ENCODE results near the gene C9orf152. TPM values are rescaled to one million over a fixed set of nuclear protein-coding genes. Genes with fewer than 3 reads are reported as not detected.
"Not testable (repeated sequence)": the region's sequence is repeated elsewhere in the genome, so short reads cannot be mapped to it uniquely, and the experiment has no call there.

The C9orf152 gene
- total RNA-seq, 2 donors from 2014 or later: 72.6 to 80.1 TPM

DNA sequence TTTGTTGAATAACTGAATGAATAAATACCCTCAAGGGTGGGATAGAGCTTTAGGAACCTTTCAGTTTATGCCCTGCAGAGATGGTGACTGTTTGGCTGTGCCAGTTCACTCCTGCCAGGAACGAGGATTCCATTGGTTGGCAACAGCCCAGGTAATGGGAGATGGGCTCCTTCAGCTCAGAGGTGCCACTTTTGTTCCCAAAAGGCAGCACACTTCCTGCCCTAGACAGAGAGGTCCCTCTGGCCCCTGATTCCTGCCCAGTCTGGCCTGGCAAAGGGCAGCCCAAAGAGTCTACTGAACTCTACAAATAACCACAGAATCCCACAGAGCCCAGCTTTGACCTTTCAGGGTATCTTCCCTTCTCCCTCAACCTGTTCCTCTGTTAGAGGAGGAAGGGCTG, 1.6 kb downstream of the C9orf152 start:
- H3K27ac ChIP-seq: peak overlapping the region; percentile 86
- H3K4me3 ChIP-seq: peak overlapping the region; percentile 40
- TF ChIP-seq, protein P1, sequence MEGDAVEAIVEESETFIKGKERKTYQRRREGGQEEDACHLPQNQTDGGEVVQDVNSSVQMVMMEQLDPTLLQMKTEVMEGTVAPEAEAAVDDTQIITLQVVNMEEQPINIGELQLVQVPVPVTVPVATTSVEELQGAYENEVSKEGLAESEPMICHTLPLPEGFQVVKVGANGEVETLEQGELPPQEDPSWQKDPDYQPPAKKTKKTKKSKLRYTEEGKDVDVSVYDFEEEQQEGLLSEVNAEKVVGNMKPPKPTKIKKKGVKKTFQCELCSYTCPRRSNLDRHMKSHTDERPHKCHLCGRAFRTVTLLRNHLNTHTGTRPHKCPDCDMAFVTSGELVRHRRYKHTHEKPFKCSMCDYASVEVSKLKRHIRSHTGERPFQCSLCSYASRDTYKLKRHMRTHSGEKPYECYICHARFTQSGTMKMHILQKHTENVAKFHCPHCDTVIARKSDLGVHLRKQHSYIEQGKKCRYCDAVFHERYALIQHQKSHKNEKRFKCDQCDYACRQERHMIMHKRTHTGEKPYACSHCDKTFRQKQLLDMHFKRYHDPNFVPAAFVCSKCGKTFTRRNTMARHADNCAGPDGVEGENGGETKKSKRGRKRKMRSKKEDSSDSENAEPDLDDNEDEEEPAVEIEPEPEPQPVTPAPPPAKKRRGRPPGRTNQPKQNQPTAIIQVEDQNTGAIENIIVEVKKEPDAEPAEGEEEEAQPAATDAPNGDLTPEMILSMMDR (IDR thresholded peaks at IDR 0.05): no peak
- H3K9ac ChIP-seq (ENCODE audit: low read depth in 2 of 2, low read length in 2 of 2): peak overlapping the region; percentile 68 to 80
- no peaks in the 10 kb centered on the region for H3K9me3 ChIP-seq
- intact Hi-C loops (cut with DNase I): no loop called here
- no peaks in the 10 kb centered on the region for H3K4me1 ChIP-seq
- DNase-seq: peak; percentile 87
- H3K36me3 ChIP-seq: no peaks in the 10 kb centered on the region
- no peaks in the 10 kb centered on the region for H3K27me3 ChIP-seq

DNA sequence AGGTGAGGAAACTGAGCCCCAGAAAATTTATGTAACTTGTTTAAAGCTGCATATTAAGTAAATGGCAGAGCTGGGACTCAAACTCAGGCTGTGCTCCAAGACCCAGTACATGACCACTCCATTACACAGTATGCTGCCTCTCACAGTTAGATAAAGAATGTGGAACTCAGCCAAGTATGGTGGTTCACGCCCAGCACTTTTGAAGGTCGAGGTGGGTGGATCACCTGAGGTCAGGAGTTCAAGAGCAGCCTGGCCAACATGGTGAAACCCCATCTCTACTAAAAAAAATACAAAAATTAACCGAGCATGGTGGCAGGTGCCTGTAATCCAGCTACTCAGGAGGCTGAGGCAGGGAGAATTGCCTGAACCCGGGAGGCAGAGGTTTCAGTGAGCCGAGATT, 2.3 kb downstream of the C9orf152 start:
- H3K27ac ChIP-seq: peak overlapping the region; percentile 86

DNA sequence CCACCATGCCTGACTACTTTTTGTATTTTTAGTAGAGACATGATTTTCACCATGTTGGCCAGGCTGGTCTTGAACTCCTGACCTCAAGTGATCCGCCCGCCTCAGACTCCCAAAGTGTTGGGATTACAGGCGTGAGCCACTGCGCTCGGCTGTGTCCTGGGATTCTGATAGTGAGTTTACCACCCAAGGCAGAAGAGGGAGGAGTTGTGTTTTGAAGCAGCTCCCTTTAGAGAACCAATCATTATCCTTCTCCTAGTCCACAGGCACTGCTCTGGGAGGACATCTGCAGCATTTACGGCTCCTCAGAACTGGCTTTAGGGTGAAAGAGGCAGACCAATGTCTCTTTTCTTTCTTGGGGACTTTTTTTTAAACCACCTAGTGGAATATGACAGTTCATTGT, 5.7 kb downstream of the C9orf152 start:
- no peaks in the 10 kb centered on the region for H3K9me3 ChIP-seq
- TF ChIP-seq, protein P1 (IDR thresholded peaks at IDR 0.05): no peak
- H3K4me1 ChIP-seq: peaks cover 7% of the 10 kb centered on the region
- no peak overlapping the region for H3K4me3 ChIP-seq
- H3K27ac ChIP-seq: peak overlapping the region; percentile 86
- peak; percentile 45 for DNase-seq
- peak overlapping the region in 1 of 2 donors; percentile 80 for H3K9ac ChIP-seq (ENCODE audit: low read depth in 2 of 2, low read length in 2 of 2)
- H3K27me3 ChIP-seq: no peaks in the 10 kb centered on the region
- intact Hi-C loops (cut with DNase I): no loop called here
- H3K36me3 ChIP-seq: no peaks in the 10 kb centered on the region

More for the DNA sequence above, 2.3 kb downstream of the C9orf152 start:
- H3K4me1 ChIP-seq; intact Hi-C loops (cut with DNase I); H3K9me3 ChIP-seq; H3K27me3 ChIP-seq; H3K36me3 ChIP-seq: not testable (repeated sequence)
- H3K9ac ChIP-seq (ENCODE audit: low read depth in 2 of 2, low read length in 2 of 2): peak overlapping the region in 1 of 2 donors; percentile 80
- peak; percentile 76 for DNase-seq
- H3K4me3 ChIP-seq: peak overlapping the region; percentile 40

DNA sequence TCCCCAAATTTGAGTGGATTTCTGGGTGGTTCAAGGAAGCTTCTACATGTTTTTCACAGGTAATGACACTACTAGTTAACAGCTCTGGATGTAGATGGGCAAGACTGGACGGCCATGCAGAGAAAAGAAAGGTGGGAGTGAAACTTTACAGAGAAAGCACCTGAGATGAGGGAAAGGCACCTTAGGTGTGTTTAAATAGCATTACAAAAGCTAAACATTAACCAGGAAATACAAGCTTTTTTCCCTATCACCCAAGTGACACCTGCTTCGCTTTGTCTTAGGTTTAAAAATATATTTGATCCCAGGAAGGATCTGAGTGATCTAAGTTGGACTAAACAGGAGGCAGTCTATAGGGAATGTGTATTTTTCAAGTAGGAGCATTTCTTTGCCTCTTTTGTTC, 8.3 kb downstream of the C9orf152 start:
- TF ChIP-seq, protein P1 (IDR thresholded peaks at IDR 0.05): no peak
- Histone ChIP-seq H3K27me3 (no peaks in the 10 kb centered on the region), H3K4me3 (no peak overlapping the region), H3K4me1 (peaks cover 10% of the 10 kb centered on the region), H3K9ac (ENCODE audit: low read depth in 2 of 2, low read length in 2 of 2) (peak overlapping the region in 1 of 2 donors; percentile 55), H3K27ac (peak overlapping the region; percentile 86), H3K9me3 (no peaks in the 10 kb centered on the region), H3K36me3 (no peaks in the 10 kb centered on the region)
- peak; percentile 41 for DNase-seq
- intact Hi-C loops (cut with DNase I): no loop called here

DNA sequence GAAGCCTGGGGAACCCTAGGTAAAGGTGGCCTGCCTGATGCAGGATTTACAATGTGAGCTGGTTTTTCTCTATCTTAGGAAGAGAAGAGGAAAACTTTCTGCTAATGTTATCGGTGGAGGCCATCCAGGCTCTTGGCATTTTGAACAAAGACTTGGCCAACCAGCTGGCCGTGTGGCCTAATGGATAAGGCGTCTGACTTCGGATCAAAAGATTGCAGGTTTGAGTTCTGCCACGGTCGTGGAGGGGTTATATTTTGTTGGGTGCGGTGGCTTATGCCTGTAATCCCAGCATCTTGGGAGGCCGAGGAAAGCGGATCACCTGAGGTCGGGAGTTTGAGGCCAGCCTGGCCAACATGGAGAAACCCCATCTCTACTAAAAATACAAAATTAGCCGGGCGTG, 9.6 kb downstream of the C9orf152 start:
- peak overlapping the region; percentile 86 for H3K27ac ChIP-seq
- TF ChIP-seq, protein P1 (IDR thresholded peaks at IDR 0.05): no peak
- no peak overlapping the region for H3K4me3 ChIP-seq
- DNase-seq: no peak
- no peaks in the 10 kb centered on the region for H3K27me3 ChIP-seq
- no peaks in the 10 kb centered on the region for H3K9me3 ChIP-seq
- intact Hi-C loops (cut with DNase I): no loop called here
- H3K9ac ChIP-seq (ENCODE audit: low read depth in 2 of 2, low read length in 2 of 2): peak overlapping the region in 1 of 2 donors; percentile 60
- H3K4me1 ChIP-seq: peaks cover 11% of the 10 kb centered on the region
- H3K36me3 ChIP-seq: no peaks in the 10 kb centered on the region

DNA sequence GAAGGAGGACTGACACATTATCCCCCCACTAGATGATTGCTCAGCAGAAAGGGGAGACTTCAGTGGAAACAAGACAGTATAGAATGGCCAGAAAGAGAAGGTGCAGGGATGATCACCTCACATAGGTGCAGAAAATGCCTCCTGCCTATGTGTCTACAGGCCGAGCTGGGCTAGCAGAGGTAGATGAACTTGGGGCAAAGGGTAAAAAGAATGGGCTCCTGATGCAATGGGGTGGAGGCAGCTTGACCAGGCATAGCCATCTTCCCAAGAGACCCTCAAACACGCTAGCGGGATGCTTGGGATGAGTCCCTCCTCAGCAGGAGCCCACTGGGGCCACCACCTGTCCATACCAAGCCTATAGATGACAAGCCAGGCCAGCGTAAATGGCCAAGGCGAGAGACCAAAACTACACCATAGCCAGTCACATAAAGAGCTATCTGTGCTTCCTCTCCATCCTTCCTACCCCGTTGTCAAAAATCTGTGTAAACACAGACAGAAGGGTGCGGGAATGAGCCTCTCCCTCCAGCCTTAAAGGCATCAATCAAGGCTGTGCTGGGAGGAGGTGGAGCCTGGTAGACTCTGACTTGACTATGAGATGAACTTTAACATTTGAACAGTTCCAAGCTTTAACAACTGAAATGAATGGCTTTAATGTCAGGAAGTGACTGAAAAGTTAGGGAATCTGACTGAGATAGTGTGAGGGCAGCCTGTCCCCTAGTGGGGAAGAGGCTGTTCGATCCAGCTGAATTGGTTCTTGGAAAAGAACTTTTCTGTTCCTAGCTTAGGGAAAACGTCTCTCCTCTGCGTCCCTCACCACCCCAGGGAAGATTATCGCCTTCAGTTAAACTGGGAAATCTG, 10.4 kb downstream of the C9orf152 start:
- peak overlapping the region; percentile 86 for H3K27ac ChIP-seq
- TF ChIP-seq, protein P1 (IDR thresholded peaks at IDR 0.05): peak; percentile 25
- H3K4me3 ChIP-seq: no peak overlapping the region
- peak overlapping the region in 1 of 2 donors; percentile 60 for H3K9ac ChIP-seq (ENCODE audit: low read depth in 2 of 2, low read length in 2 of 2)
- no peaks in the 10 kb centered on the region for H3K27me3 ChIP-seq
- H3K9me3 ChIP-seq: no peaks in the 10 kb centered on the region
- H3K4me1 ChIP-seq: peaks cover 11% of the 10 kb centered on the region
- H3K36me3 ChIP-seq: no peaks in the 10 kb centered on the region
- DNase-seq: peak; percentile 77
- intact Hi-C loops (cut with DNase I): no loop called here

DNA sequence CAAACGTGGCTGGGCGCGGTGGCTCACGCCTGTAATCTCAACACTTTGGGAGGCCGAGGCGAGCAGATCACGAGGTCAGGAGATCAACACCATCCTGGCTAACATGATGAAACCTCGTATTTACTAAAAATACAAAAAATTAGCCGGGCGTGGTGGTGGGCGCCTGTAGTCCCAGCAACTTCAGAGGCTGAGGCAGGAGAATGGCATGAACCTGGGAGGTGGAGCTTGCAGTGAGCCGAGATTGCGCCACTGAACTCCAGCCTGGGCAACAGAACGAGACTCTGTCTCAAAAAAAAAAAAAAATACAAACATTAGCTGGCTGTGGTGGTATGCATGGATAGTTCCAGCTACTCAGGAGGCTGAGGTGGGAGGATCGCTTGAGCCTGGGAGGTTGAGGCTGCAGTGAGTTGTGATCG, 11.9 kb downstream of the C9orf152 start:
- DNase-seq; H3K27ac ChIP-seq; H3K9me3 ChIP-seq; H3K36me3 ChIP-seq; H3K9ac ChIP-seq (ENCODE audit: low read depth in 2 of 2, low read length in 2 of 2); H3K4me3 ChIP-seq; H3K27me3 ChIP-seq; intact Hi-C loops (cut with DNase I): not testable (repeated sequence)
- H3K4me1 ChIP-seq: peaks cover 11% of the 10 kb centered on the region
